GM20000 (cell line): ENCODE data around the gene EPB41L4B.

Source experiments
- DNase-seq: peaks from one replicate; pipeline ENCODE4 v3.0.0; 2012; ENCODE audit warnings: low spot score
- CTCF ChIP-seq: IDR thresholded peaks from 2 replicates; pipeline ENCODE4 v1.5.1; 2012; ENCODE audit warnings: mild to moderate bottlenecking, control low read depth; ENCODE audit errors: extremely low read depth, missing control alignments

EPB41L4B gene

GRCh38 chr9:109245310-109245897 is 75.5 kb downstream of the EPB41L4B start:
- TF ChIP-seq CTCF = no peak
- DNase-seq = no peak

- DNase-seq = peak; percentile 69
- TF ChIP-seq CTCF = peak; percentile 94
Observed at GRCh38 chr9:109244179-109245132, 76.4 kb downstream of the EPB41L4B start.

GRCh38 chr9:109242741-109243140 is 78.1 kb downstream of the EPB41L4B start:
- no peak for DNase-seq
- no peak for TF ChIP-seq CTCF

GRCh38 chr9:109242014-109242413 is 78.8 kb downstream of the EPB41L4B start:
- no peak for TF ChIP-seq CTCF
- DNase-seq = no peak

GRCh38 chr9:109241207-109241606 is 79.7 kb downstream of the EPB41L4B start:
- TF ChIP-seq CTCF = no peak
- DNase-seq = no peak

- TF ChIP-seq CTCF = no peak
- no peak for DNase-seq
Observed at GRCh38 chr9:109239240-109239639, 81.6 kb downstream of the EPB41L4B start.

- no peak for DNase-seq
Observed at GRCh38 chr9:109238655-109239054, 82.2 kb downstream of the EPB41L4B start.

More at GRCh38 chr9:109238655-109239054, 82.2 kb downstream of the EPB41L4B start:
- TF ChIP-seq CTCF = no peak
